ENCODE results near the gene NELFA.

The NELFA gene

DNA sequence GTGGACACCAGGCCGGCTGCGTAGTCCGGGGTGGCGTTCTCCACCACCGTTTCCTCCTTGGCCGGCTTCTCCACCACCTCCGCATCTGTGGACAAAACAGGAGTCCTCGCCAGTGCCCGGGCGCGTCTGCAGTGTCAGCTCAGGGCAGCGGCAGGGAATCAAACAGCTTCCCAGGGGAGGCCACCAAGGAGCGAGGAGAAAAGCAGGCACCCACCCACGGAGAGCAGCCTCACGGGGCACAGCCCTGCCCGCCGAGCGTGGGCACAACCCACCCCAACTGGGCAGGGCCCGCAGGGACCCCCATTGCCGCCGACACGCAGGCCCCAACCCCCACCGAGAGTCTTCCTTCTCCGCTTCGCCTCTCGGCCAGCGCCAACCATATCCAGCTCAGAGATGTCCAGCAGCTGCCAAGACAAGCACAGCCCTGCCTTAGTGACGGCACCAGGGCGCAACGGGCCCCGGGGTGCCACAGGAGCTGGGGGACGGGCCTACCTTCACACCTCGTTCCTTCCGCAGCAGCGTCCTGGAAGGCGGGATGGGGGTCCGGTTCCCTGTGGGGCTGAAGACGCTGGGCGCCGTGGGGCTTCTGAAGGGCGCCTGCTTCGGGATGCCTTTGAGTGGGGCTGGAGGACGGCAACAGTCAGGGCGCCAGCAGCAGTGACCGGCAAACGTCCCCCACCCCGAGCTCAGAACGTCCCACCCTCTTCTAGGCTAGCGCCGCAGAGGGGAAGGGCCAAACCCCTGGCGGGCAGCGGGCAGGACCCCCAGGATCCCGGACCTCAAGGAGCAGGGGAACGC lies 22.8 kb downstream of the NELFA start:
- no peak overlapping the region for H3K27ac ChIP-seq (ENCODE audit: low read depth, low read length)
- no peak overlapping the region for H3K4me3 ChIP-seq (ENCODE audit: insufficient read depth, low read length, poor library complexity, severe bottlenecking)
- no peaks in the 10 kb centered on the region for H3K9me2 ChIP-seq (replicated peaks; ENCODE audit: insufficient read depth, low read length)
- peaks cover 9% of the 10 kb centered on the region for H3K36me3 ChIP-seq (ENCODE audit: low read length)
- peaks cover under 1% of the 10 kb centered on the region; the same call in 1 of the 2 replicates for H4K20me1 ChIP-seq (ENCODE audit: low read depth, low read length)
- H3K9ac ChIP-seq (ENCODE audit: low read length) = no peak overlapping the region
- no peaks in the 10 kb centered on the region for H3K9me3 ChIP-seq (ENCODE audit: insufficient read depth, low read length)
- no peak overlapping the region for H2AFZ ChIP-seq (ENCODE audit: low read depth, low read length, severe bottlenecking)
- no peak for TF ChIP-seq EZH2phosphoT487 (conservative IDR thresholded peaks at IDR 0.05; ENCODE audit: low read length)
- TF ChIP-seq, protein P1, sequence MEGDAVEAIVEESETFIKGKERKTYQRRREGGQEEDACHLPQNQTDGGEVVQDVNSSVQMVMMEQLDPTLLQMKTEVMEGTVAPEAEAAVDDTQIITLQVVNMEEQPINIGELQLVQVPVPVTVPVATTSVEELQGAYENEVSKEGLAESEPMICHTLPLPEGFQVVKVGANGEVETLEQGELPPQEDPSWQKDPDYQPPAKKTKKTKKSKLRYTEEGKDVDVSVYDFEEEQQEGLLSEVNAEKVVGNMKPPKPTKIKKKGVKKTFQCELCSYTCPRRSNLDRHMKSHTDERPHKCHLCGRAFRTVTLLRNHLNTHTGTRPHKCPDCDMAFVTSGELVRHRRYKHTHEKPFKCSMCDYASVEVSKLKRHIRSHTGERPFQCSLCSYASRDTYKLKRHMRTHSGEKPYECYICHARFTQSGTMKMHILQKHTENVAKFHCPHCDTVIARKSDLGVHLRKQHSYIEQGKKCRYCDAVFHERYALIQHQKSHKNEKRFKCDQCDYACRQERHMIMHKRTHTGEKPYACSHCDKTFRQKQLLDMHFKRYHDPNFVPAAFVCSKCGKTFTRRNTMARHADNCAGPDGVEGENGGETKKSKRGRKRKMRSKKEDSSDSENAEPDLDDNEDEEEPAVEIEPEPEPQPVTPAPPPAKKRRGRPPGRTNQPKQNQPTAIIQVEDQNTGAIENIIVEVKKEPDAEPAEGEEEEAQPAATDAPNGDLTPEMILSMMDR (IDR thresholded peaks at IDR 0.05; ENCODE audit: insufficient read depth, low read length, poor library complexity, severe bottlenecking) = no peak
- peaks cover 19% of the 10 kb centered on the region for H3F3A ChIP-seq (ENCODE audit: insufficient read depth)
- H3K27me3 ChIP-seq (ENCODE audit: low read length) = no peaks in the 10 kb centered on the region
- H3K4me2 ChIP-seq (ENCODE audit: low read depth, low read length, poor library complexity, severe bottlenecking) = no peak overlapping the region
- no peaks in the 10 kb centered on the region; the same call in 1 of the 2 replicates for H3K79me2 ChIP-seq (ENCODE audit: insufficient read depth, low read length)

DNA sequence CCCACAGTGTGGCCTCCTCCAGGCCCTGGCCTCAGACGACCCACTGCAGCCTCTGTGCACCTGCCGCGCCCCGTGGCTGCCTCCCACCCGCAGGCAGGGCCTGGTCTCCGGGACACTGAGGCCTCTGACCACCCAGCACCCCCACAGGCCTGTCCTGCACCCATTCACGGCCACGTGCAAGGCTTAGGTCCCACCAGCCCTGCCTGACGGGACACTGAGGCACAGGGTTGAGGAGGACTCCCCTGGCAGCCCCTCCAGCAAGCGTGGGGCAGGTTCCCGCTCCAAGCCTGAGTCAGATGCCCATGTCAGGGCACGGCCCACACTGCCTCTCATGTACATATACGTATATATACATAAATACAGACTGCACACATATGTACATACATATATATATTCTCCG lies 23.5 kb downstream of the NELFA start:
- Histone ChIP-seq H3K9me2 (replicated peaks; ENCODE audit: insufficient read depth, low read length) (no peaks in the 10 kb centered on the region), H4K20me1 (ENCODE audit: low read depth, low read length) (peaks cover 4% of the 10 kb centered on the region; the same call in 1 of the 2 replicates), H3K27ac (ENCODE audit: low read depth, low read length) (no peak overlapping the region), H2AFZ (ENCODE audit: low read depth, low read length, severe bottlenecking) (no peak overlapping the region), H3K79me2 (ENCODE audit: insufficient read depth, low read length) (no peaks in the 10 kb centered on the region), H3K9ac (ENCODE audit: low read length) (no peak overlapping the region), H3K4me3 (ENCODE audit: insufficient read depth, low read length, poor library complexity, severe bottlenecking) (no peak overlapping the region), H3K36me3 (ENCODE audit: low read length) (peaks cover 10% of the 10 kb centered on the region), H3K4me2 (ENCODE audit: low read depth, low read length, poor library complexity, severe bottlenecking) (no peak overlapping the region), H3F3A (ENCODE audit: insufficient read depth) (peaks cover 24% of the 10 kb centered on the region), H3K9me3 (ENCODE audit: insufficient read depth, low read length) (no peaks in the 10 kb centered on the region), H3K27me3 (ENCODE audit: low read length) (no peaks in the 10 kb centered on the region)
- TF ChIP-seq EZH2phosphoT487 (conservative IDR thresholded peaks at IDR 0.05; ENCODE audit: low read length) = no peak
- TF ChIP-seq, protein P1 (IDR thresholded peaks at IDR 0.05; ENCODE audit: insufficient read depth, low read length, poor library complexity, severe bottlenecking) = no peak

GRCh38 chr4:1984406-1985191 lies 24.2 kb downstream of the NELFA start:
- Histone ChIP-seq H2AFZ (ENCODE audit: low read depth, low read length, severe bottlenecking) (no peak overlapping the region), H3K36me3 (ENCODE audit: low read length) (peaks cover 10% of the 10 kb centered on the region), H3F3A (ENCODE audit: insufficient read depth) (peaks cover 26% of the 10 kb centered on the region), H3K9me2 (replicated peaks; ENCODE audit: insufficient read depth, low read length) (no peaks in the 10 kb centered on the region), H3K9me3 (ENCODE audit: insufficient read depth, low read length) (no peaks in the 10 kb centered on the region), H3K4me2 (ENCODE audit: low read depth, low read length, poor library complexity, severe bottlenecking) (no peak overlapping the region), H3K27me3 (ENCODE audit: low read length) (no peaks in the 10 kb centered on the region), H3K4me3 (ENCODE audit: insufficient read depth, low read length, poor library complexity, severe bottlenecking) (no peak overlapping the region), H3K27ac (ENCODE audit: low read depth, low read length) (no peak overlapping the region), H3K9ac (ENCODE audit: low read length) (no peak overlapping the region), H4K20me1 (ENCODE audit: low read depth, low read length) (peaks cover 4% of the 10 kb centered on the region; the same call in 1 of the 2 replicates), H3K79me2 (ENCODE audit: insufficient read depth, low read length) (no peaks in the 10 kb centered on the region)
- no peak for TF ChIP-seq EZH2phosphoT487 (conservative IDR thresholded peaks at IDR 0.05; ENCODE audit: low read length)
- TF ChIP-seq, protein P1 (IDR thresholded peaks at IDR 0.05; ENCODE audit: insufficient read depth, low read length, poor library complexity, severe bottlenecking) = no peak

All from SU-DHL-6 (cell line).